HepG2 (cell line): ENCODE measurements around the gene TPST1. TPM values are rescaled to one million over a fixed set of nuclear protein-coding genes. Genes with fewer than 3 reads are reported as not detected.

ENCODE experiments used
- ATAC-seq: fragments of 200-7000 bp; cut with Tn5 transposase; 3 replicates; pipeline ENCODE4 v1.9.1; 2020; ENCODE audit warnings: mild to moderate bottlenecking, moderate library complexity
- BruUV-seq: library from RNA; stranded (reverse); fragments of 400-500 nt; replicated peaks from 2 replicates; lab custom pipeline; 2021; lab: Mats Ljungman, UMichigan
- CTCF ChIA-PET: fragments of 300-600 bp; formaldehyde crosslinking; extraction: SDS; loops from one replicate; lab custom pipeline; 2021; ENCODE audit warnings: low total read pairs, inconsistent platforms, low intra/inter-chr PET ratio; lab: Yijun Ruan, JAX
- POLR2A ChIA-PET: fragments of 350-600 bp; sonication (Branson Sonifier 250); formaldehyde crosslinking; loops from one replicate; lab custom pipeline; 2020; ENCODE audit warnings: antibody characterized with exemption, inconsistent platforms; lab: Yijun Ruan, JAX
- DNase-seq: peaks from one replicate; pipeline ENCODE4 v3.0.0-alpha.2; 2015; ENCODE audit warnings: low spot score
- FAIRE-seq: peaks from 3 replicates; lab custom pipeline; 2011; peaks lifted over from hg19 to GRCh38; lab: Jason Lieb, UNC
- H2AFZ ChIP-seq: one replicate; pipeline ENCODE4 v1.6.1; 2011; ENCODE audit warnings: low read length, inconsistent platforms
- H3K27ac ChIP-seq: fragments of 300-600 bp; 3 replicates; pipeline ENCODE4 v1.8.0; 2011; ENCODE audit warnings: mixed run types, mild to moderate bottlenecking, mixed read lengths, low read length, inconsistent platforms; ENCODE audit not compliant: insufficient read depth; ENCODE audit errors: extremely low read length
- H3K27me3 ChIP-seq, 2 experiments: fragments of 200-600 bp in 1 of 2; 2 replicates in 1 of 2; 3 replicates in 1 of 2; pipeline versions ENCODE4 v1.6.0 to v1.8.0; 2011; ENCODE audit warnings: low read length in 2 of 2, mild to moderate bottlenecking in 2 of 2, moderate library complexity in 2 of 2, inconsistent platforms in 1 of 2; ENCODE audit not compliant: insufficient read depth in 2 of 2, control insufficient read depth in 1 of 2
- H3K36me3 ChIP-seq, 2 experiments: fragments of 200-600 bp in 1 of 2; replicated peaks in 1 of 2; 2 replicates in 1 of 2; 3 replicates in 1 of 2; pipeline versions ENCODE4 v1.5.1 to v1.8.0; 2011; ENCODE audit warnings: low read length in 2 of 2, inconsistent platforms in 1 of 2; ENCODE audit not compliant: insufficient read depth in 2 of 2, control insufficient read depth in 1 of 2
- H3K4me1 ChIP-seq: 2 replicates; pipeline ENCODE4 v1.5.1; 2012; ENCODE audit warnings: low read length, inconsistent platforms; ENCODE audit not compliant: insufficient read depth
- H3K4me2 ChIP-seq: 2 replicates; pipeline ENCODE4 v1.6.0; 2011; ENCODE audit warnings: low read depth, low read length, inconsistent platforms
- H3K4me3 ChIP-seq, 3 experiments: fragments of 200-600 bp in 1 of 3; sonication (generic), shearing (Covaris generic) in 1 of 3; replicated peaks in 1 of 3; 2 replicates each; pipeline ENCODE4 v1.5.1; 2011 to 2016; ENCODE audit warnings: low read length in 3 of 3, inconsistent platforms in 2 of 3, low read depth in 2 of 3, mild to moderate bottlenecking in 2 of 3, control low read depth in 1 of 3, mixed read lengths in 1 of 3; ENCODE audit not compliant: insufficient read depth in 1 of 3
- H3K79me2 ChIP-seq: one replicate; pipeline ENCODE4 v1.6.1; 2011; ENCODE audit warnings: low read length, inconsistent platforms; ENCODE audit not compliant: insufficient read depth
- H3K9ac ChIP-seq: 2 replicates; pipeline ENCODE4 v1.6.0; 2011; ENCODE audit warnings: mild to moderate bottlenecking, low read depth, low read length, inconsistent platforms; ENCODE audit not compliant: insufficient read depth
- H3K9me3 ChIP-seq: 2 replicates; pipeline ENCODE4 v1.5.1; 2012; ENCODE audit warnings: mild to moderate bottlenecking, low read length
- H4K20me1 ChIP-seq: 2 replicates; pipeline ENCODE4 v1.6.0; 2011; ENCODE audit warnings: inconsistent platforms, mild to moderate bottlenecking, low read length, moderate library complexity; ENCODE audit not compliant: insufficient read depth
- BHLHE40 ChIP-seq: IDR thresholded peaks from 2 replicates; pipeline ENCODE4 v1.6.1; 2011; ENCODE audit warnings: low read length, improper control_type of control experiment
- HMG20A ChIP-seq: IDR thresholded peaks from 2 replicates; pipeline ENCODE4 v1.6.1; 2016; ENCODE audit warnings: borderline replicate concordance
- HNF4G ChIP-seq, 2 experiments: sonication (generic) in 1 of 2; formaldehyde crosslinking in 1 of 2; IDR thresholded peaks; 2 replicates each; pipeline versions ENCODE4 v1.4.0 to v1.6.1; 2011 to 2020; ENCODE audit warnings: borderline replicate concordance in 2 of 2, low read depth in 2 of 2, mild to moderate bottlenecking in 2 of 2, low read length in 1 of 2, missing genetic modification reagents in 1 of 2, moderate library complexity in 1 of 2
- RCOR2 ChIP-seq: IDR thresholded peaks from 2 replicates; pipeline ENCODE4 v1.6.1; 2016; ENCODE audit warnings: missing biosample characterization, missing genetic modification reagents
- ZMYM4 ChIP-seq: sonication (generic); formaldehyde crosslinking; IDR thresholded peaks from 2 replicates; pipeline ENCODE4 v1.8.1; 2023; ENCODE audit warnings: mild to moderate bottlenecking, missing genetic modification reagents
- ZNF484 ChIP-seq: sonication (generic); formaldehyde crosslinking; IDR thresholded peaks from 2 replicates; pipeline ENCODE4 v1.5.1; 2020; ENCODE audit warnings: mild to moderate bottlenecking, low read depth, missing genetic modification reagents, borderline replicate concordance
- ZNF747 ChIP-seq: sonication (generic); formaldehyde crosslinking; IDR thresholded peaks from 2 replicates; pipeline ENCODE4 v1.8.1; 2023; ENCODE audit warnings: missing genetic modification reagents, mild to moderate bottlenecking, borderline replicate concordance
- ZNF75D ChIP-seq: sonication (generic); formaldehyde crosslinking; IDR thresholded peaks from 2 replicates; pipeline ENCODE4 v1.8.1; 2023; ENCODE audit warnings: missing genetic modification reagents, mild to moderate bottlenecking, borderline replicate concordance
- ZNF841 ChIP-seq: sonication (generic); formaldehyde crosslinking; IDR thresholded peaks from 2 replicates; pipeline ENCODE4 v1.8.1; 2023; ENCODE audit warnings: missing genetic modification reagents, borderline replicate concordance
- ZSCAN12 ChIP-seq: sonication (generic); formaldehyde crosslinking; IDR thresholded peaks from 2 replicates; pipeline ENCODE4 v1.9.0; 2021; ENCODE audit warnings: mild to moderate bottlenecking, missing genetic modification reagents
- ZZZ3 ChIP-seq: sonication (generic); formaldehyde crosslinking; IDR thresholded peaks from 2 replicates; pipeline ENCODE4 v1.4.0; 2020; ENCODE audit warnings: missing genetic modification reagents, mild to moderate bottlenecking, borderline replicate concordance
- WGBS: methylation state at CpG from one replicate; pipeline ENCODE4 v1.1.6; 2017; ENCODE audit warnings: low lambda C conversion rate; 5-methylcytosine and 5-hydroxymethylcytosine counted together
- in situ Hi-C: cut with HindIII; loops from 2 replicates; pipeline ENCODE4 v1.10.0; 2017; ENCODE audit warnings: low pct_unique_long_range_greater_than_20kb; ENCODE audit not compliant: extremely low pct_ligation_motif_present
- intact Hi-C: fragments of 100-400 bp; cut with micrococcal nuclease; formaldehyde crosslinking; loops from one replicate; pipeline ENCODE4 v1.10.0; 2022; ENCODE audit not compliant: unreplicated experiment
- polyA plus RNA-seq, 8 experiments: library from polyadenylated mRNA; depleted of rRNA in 3 of 8; stranded (reverse) in 7 of 8; unstranded in 1 of 8; fragments of >200 nt; fragmentation: Illumina TruSeq in 4 of 8; extraction: Trizol in 4 of 8; gene quantifications; 2 replicates each; pipeline versions ENCODE4 v1.2.1 to v1.2.3, GENCODE V29; 2011 to 2016; ENCODE audit warnings: low read depth in 4 of 8, missing spikeins in 1 of 8, mixed read lengths in 1 of 8; ENCODE audit not compliant: insufficient read depth in 1 of 8
- total RNA-seq, 5 experiments: library from RNA; depleted of rRNA; stranded (reverse); fragments of >200 nt; fragmentation: Illumina TruSeq; extraction: Trizol; gene quantifications; 2 replicates each; pipeline ENCODE4 v1.2.3, GENCODE V29; 2016; ENCODE audit warnings: low read depth in 1 of 5

The TPST1 gene
- total and polyA plus RNA-seq, 2 of the 13 experiments (the other 11 are each of a cell fraction or from before 2014, with no cell fraction given), result 24.3 to 34.1 TPM

DNA sequence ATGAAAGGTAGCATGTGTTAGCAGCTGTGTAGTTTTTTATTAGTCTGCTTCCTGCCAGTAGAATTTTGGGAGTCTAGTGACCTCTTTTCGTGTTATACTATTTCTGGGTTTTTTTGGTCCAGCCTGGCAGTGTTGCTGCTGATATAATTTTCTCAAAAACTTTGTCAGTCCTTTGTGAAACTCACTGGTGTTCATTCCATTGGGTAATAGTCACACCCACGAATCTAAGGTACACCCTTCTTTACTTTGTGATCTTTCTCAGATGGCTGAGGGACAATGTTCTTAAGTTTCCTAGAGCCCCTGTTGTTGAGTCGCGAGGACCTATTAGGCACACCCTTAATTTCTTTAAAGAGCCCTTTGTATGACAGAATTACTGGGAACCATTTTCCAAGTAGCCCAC lies 52.3 kb downstream of the TPST1 start:
- Histone ChIP-seq H3K36me3 (no peaks in the 10 kb centered on the region), H3K79me2 (peaks cover 23% of the 10 kb centered on the region), H3K27me3 (no peaks in the 10 kb centered on the region), H3K4me3 (no peak overlapping the region), H3K9ac (no peak overlapping the region), H2AFZ (no peak overlapping the region), H3K4me1 (peaks cover 12% of the 10 kb centered on the region; the same call in 1 of the 2 replicates), H3K9me3 (no peaks in the 10 kb centered on the region)
- BruUV-seq, result no TSS peak
- intact Hi-C loops, result no loop called here
- no peak for DNase-seq
- in situ Hi-C loops, result no loop called here
- FAIRE-seq, result no peak
- ChIA-PET POLR2A (no interaction called here), CTCF (no interaction called here)
- TF ChIP-seq HMG20A (CRISPR knock-in tag) (no peak), ZNF841 (CRISPR knock-in tag) (no peak), ZMYM4 (no peak), BHLHE40 (no peak), RCOR2 (no peak), ZNF747 (CRISPR knock-in tag) (no peak), ZZZ3 (no peak), ZNF75D (CRISPR knock-in tag) (no peak)
- TF ChIP-seq, all 625 proteins: peak for 0
- no peak overlapping the region for H3K27ac ChIP-seq
- 92% methylated on average over 4 of the region's 4 CpGs for WGBS
- no peaks in the 10 kb centered on the region for H4K20me1 ChIP-seq
- H3K4me2 ChIP-seq, result no peak overlapping the region
- no peak for ATAC-seq

- H3K27me3 ChIP-seq, result no peaks in the 10 kb centered on the region
- H2AFZ ChIP-seq, result no peak overlapping the region
- DNase-seq (no peak), ATAC-seq (no peak), FAIRE-seq (no peak)
- WGBS, result 91% methylated on average over 5 of the region's 5 CpGs
- H3K27ac ChIP-seq, result no peak overlapping the region
- H4K20me1 ChIP-seq, result no peaks in the 10 kb centered on the region
- H3K36me3 ChIP-seq, result no peaks in the 10 kb centered on the region
- H3K9me3 ChIP-seq, result no peaks in the 10 kb centered on the region
- intact Hi-C loops, result no loop called here
- H3K79me2 ChIP-seq, result peaks cover 22% of the 10 kb centered on the region
- ChIA-PET CTCF (no interaction called here), POLR2A (no interaction called here)
- peaks cover 12% of the 10 kb centered on the region; the same call in 1 of the 2 replicates for H3K4me1 ChIP-seq
- H3K4me2 ChIP-seq, result no peak overlapping the region
- no peak for TF ChIP-seq ZSCAN12 (CRISPR knock-in tag)
- TF ChIP-seq ZNF484 (CRISPR knock-in tag), result no peak
- TF ChIP-seq HNF4G (IDR thresholded peaks at IDR 0.05; ENCODE audit: borderline replicate concordance, low read depth, low read length), result no peak
- no peak for TF ChIP-seq HNF4G (CRISPR knock-in tag; IDR thresholded peaks at IDR 0.05; ENCODE audit: borderline replicate concordance, low read depth)
- in situ Hi-C loops, result no loop called here
- no peak overlapping the region for H3K9ac ChIP-seq
- H3K4me3 ChIP-seq, result no peak overlapping the region
- no TSS peak for BruUV-seq
These were observed 53.3 kb downstream of the TPST1 start for GRCh38 chr7:66258409-66258808.
